Astrocyte of the hippocampus (primary cell): Measurements from ENCODE around the gene ACOT7.

ENCODE experiments used
- DNase-seq: peaks from one replicate; pipeline ENCODE4 v3.0.0; 2011; ENCODE audit warnings: low read depth, low spot score

Gene ACOT7

DNA sequence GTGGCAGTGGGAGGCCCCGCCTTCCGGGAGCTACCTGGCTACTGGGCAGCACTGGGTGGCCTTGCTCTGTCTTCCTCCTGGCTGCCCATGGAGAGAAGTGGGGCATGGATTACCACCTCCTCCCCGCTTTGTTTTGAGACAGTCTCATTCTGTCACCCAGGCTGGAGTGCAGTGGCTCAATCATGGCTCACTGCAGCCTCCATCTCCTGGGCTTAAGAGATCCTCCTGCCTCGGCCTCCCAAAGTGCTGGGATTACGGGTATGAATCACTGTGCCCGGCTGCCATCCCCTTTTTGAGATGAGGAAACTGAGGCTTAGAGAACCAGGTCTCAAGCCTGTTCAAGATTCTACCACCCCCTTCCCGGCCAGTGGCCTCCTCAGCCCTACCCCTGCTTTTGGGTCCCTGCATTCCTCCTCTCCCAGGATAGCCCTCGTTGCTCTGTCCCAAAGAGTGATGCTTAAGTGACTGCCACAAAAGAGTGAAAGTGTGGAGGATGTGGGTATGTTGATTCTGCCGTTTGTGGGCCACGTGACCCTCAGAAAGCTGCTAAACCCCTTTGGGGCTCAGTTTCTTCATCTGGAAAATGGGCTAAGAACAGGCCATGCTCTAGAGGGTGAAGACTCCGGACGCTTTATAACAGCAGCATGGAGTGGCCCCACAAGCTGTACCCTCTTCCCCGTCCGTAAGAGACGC is 141.7 kb downstream of the ACOT7 start:
- DNase-seq = no peak

DNA sequence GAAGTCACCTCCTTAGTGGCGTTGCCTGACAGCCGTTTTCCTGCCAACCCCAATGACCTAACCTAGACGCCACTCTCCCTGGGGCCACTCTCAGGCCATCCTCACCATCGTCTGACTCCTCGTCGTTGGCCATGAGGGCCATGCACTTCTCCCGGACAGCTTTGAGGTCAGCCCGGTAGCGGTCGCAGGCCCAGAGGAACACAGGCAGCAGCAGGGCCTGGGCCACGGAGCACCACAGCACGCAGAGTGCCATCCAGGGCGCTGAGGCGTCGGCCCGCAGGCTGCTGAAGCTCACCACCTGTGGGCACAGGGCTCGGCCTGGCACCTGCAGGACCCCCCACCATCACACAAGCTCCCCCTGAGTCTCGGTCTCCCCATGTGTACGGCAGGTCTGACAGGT is 142.3 kb downstream of the ACOT7 start:
- DNase-seq = no peak

DNA sequence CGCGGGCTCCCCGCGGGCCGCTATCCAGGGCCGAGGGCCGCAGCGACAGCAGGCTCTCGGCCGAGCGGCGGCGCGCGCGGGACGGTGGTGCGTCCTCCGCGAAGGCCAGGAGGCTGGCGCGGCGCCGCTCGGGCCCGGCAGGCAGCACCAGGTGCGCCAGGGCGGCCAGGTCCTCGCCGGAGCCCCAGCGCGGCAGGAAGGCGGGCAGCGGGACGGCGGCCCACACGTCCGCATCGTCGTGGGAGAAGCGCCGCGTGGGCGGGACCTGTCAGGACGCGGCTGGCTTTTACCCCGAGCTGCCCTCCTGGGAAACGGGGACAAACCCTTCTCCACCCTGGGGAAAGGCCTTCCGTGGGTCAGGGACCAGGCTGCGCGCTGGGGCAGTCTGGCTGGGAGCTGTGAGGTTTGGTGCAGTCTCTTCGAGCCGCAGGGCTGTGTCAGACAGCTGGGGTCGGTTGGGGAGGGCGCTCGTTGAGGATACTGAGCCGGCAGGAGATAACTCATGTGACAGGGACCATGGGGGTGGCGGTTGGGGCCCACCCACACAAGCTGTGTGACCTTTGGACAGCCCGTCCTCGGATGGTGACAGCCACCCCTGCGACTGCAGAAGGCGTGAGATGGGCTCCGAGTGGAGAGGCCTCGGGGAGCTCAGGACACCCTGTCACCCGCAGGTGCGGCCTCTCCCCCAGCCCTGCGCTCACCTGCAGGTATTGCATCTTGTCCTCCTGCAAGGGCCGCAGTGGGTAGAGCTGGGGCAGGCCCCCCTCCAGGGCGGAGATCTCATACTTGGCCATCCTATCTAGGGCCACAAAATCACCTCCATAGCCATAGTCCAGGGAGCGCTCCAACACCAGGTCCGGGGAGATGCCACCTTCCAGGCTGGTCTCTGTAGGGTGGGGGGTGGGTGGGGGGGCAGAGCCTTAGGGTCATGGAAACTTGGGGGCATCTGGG is 143.6 kb downstream of the ACOT7 start:
- DNase-seq = no peak

DNA sequence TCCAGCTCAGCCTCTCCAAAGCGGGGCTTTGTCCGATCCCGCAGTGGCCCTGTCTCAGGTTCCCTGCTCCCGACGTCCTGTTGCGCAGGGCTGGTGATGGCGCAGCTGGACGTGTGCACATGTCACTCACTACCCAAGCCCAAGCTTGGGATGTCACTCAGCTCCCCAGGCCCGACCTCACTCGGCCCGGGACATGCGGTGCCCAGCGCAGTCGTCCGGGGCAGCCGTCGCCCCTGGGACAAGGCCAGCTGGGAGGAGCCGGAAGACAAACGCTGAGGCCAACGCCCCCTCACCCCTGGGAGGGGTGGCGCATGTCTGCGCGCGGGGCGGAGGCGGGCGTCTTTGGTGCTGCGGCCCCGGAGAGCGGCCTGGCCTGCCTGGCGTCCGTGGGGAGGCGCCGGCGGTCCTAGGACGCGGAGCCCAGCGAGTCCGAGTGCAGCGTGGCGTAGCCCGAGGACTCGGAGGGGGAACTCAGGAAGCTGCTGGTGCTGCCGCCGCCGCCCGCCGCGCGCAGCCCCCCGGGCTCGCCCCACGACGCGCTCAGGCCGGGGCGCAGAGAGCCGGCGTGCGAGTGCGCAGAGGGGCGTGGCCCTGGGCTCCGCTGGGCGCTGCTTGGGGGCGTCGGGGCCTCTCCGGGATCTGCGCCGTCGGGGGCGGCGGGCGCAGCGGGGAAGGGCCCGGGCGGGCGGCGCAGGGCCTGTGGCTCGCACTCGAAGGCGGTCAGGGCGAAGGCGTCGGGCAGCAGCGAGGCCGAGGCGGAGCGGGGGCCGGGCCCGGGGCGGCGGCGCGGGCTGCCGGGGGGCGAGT is 144.4 kb downstream of the ACOT7 start:
- DNase-seq = peak; percentile 60

DNA sequence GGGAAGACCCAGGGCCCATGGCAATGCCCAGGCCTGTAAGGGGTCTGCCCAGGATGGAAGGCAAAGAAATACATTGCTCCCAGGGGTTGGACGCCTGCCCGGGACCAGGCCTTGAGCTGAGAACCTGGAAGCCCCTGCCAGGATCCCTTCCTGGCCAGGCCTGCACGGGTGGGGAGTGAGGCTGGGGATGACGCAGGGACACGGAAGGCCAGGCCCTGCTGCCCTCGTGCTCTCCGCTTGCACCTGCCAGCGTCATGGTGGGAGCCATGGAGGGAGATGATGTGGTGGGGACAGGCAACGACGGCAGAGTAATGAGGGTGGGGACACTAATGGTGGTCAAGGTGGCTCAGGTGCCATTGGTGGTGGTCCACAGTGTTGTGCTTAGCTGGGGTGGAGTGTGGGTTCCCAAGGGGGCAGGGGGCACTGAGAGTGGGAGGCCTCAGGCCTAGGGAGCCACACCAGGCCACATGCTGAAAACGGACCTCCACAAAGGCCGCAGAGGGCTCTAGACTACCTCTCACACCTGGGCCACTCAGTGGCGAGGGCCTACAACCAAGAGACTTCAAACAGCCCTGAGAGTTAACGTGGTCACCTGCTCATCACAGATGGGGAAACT is 145.3 kb downstream of the ACOT7 start:
- DNase-seq = no peak

DNA sequence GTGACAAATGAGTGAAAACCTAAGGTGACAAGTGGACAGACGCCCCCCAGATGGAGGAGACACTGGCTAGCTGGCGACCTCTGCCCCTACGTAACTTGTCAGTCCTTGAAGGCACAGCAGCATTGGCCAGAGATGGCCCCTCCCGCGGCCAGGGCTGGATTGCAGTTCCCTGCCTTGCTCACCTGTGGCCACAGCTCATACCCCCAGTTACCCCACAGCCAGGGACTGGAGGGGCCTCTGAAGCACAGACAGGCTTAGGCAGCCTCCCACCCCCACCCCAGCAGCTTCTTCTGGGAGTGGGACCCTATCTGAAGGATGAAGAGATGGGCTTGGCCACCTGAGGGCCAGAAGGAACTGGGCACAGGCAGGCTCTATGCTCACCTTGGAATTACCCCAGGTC is 145.9 kb downstream of the ACOT7 start:
- no peak for DNase-seq

DNA sequence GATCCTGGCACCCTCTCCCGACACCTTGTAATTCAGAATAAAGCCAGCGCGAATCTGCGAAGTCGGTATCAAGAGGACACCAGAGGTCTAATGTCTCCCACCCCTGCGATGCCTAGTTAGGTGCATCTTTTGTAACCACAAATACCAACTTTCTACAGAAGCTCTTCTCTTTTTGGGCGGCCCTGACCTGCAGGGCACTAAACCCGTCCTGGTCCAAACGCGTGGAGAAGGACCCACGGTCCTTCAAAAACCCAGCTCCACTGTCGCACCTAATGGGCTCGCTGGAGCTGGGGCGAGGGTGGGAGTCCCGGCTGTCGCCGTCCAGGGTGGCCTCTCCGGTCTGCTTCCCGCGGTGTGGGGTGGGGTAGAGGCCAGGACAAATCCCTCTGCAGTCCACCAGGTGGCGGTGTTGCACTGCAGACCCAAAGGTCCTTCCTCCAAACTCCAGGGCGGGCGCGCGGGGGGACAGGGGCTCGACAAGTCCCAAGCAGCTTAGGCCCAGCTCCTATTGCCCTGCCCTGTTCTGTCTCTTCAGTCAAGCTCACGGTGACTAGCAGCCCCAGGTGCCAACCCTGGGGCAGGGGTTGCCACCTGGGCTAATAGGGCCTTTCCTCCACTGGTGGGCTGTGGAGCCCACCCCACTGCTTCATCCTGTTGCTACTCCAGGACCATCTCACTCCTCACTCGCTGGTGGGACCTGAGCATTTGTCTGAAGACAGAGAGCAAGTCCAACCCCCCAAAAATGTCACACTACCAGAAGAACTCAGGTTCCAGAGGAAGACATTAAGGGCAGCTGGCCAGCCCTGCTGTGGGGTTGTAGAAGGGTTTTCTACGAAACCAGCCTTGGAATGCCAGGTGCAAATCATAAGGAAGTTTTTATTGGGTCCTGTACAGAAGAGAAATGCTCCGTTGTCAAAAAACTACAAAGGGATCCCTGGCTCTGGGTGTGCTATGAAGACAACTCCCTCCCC is 146.8 kb downstream of the ACOT7 start:
- peak; percentile 88 for DNase-seq

DNA sequence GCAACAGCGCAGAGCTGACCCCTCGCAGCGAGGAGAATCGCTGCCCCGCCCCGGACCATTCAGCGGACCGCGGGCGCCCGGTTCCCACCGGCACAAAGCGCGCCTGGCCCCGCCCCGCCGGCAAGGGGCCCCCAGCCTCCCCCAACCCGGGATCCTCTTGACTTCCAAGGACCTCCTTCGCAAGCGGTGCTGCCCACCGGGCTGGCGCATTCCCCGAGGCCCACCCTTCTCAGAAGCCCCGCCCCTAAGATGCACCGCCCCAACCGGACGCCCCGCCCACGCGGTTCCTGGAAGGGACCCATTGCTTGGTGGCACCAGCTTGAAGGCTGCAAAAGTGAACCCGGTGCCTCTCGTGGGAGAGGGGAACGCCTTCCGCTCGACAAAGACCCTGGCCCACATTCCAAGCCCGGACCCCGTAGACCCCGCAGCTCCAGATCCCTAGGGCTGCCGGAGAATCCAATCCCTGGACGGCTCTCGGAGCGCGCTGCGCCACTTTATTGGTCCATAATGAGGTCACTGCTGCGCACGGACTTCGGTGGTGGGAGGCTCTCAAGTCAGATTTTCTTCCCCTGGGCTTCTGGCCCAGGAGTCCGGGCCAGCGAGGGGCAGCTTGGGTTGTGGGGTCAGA is 147.6 kb downstream of the ACOT7 start:
- DNase-seq = no peak

DNA sequence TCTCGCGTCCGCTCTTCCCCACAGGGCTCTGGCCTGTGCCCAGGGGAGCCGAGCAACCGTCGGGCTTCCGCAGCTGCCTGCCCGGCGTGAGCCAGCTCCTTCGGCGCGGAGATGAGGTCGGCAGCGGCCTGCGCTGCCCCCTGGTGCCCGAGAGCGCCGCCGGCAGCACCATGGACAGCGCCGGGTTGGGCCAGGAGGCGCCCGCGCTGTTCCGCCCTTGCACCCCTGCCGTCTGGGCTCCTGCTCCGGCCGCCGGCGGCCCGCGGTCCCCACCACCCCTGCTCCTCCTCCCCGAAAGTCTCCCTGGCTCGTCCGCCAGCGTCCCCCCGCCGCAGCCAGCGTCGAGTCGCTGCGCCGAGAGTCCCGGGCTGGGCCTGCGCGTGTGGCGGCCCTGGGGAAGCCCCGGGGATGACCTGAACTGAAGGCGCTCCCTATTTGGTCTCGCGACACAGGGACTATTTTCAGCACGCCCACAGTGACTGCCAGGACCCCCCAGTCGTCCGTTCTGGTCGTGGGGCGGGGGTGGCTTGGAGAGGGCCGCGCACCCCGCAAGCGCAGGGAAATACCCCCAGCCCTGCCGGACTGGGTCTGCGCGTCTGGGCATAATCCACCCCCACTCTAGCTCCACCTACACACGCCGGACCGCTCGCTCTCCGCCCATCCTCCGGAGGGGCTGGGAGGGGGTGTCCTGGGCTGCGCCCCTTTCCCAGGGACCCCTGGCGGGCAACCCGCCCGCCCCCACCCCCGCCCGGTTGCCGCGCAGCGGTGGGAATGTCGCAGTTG is 148.3 kb downstream of the ACOT7 start:
- DNase-seq = peak; percentile 96

DNA sequence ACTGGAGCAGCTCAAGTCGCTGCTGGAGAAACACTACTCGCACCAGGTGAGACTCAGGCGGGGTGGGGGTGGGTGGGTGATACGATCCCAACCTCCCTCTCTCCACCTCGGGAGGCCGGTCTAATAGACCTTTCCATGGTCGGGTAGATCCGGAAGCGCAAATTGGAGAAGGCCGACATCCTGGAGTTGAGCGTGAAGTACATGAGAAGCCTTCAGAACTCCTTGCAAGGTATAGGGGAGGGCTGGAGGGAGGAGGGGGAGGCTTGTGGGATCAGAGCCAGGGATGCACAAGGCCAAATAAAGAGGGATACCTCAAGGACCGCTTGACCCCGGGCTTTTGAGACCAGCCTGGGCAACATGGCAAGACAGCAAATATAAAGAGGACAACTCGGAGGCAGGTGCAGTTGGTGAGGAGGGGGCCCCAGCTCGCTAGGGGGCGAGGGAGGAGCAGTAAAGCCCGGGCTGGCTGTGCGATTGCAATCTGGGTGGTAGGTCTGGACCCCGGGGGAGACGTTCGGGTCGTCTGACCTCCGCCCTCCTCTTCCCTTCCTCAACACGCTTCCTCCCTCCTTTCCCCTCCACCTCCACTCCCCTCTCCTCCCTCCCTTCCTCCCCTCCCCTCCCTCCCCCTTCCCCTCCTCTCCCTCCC is 149.0 kb downstream of the ACOT7 start:
- no peak for DNase-seq

DNA sequence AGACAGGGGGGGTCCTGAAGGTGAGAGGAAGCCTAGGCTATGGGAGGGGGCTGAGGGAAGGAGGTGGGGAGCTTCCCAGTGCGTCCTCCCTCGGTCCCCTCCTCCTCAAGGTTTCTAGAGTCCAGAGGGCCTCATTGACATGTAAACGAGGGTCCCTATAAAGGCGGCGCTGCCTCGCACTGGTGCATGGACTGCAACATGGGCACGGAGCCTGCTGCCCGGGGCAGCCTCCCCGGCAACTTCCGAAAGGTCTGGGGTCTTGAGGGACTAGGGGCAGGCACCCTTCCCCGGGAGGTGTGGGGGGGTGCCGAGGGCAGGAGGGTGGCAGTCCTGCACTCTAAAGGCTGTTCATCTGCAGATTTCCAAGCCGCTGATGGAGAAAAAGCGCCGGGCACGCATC is 149.6 kb downstream of the ACOT7 start, which contains the start of gene HES3:
TSS of gene HES3 (plus strand) at position 187 of the 400 bp plus-strand sequence. CDS start at position 374, 187 bp downstream.
- DNase-seq = no peak

DNA sequence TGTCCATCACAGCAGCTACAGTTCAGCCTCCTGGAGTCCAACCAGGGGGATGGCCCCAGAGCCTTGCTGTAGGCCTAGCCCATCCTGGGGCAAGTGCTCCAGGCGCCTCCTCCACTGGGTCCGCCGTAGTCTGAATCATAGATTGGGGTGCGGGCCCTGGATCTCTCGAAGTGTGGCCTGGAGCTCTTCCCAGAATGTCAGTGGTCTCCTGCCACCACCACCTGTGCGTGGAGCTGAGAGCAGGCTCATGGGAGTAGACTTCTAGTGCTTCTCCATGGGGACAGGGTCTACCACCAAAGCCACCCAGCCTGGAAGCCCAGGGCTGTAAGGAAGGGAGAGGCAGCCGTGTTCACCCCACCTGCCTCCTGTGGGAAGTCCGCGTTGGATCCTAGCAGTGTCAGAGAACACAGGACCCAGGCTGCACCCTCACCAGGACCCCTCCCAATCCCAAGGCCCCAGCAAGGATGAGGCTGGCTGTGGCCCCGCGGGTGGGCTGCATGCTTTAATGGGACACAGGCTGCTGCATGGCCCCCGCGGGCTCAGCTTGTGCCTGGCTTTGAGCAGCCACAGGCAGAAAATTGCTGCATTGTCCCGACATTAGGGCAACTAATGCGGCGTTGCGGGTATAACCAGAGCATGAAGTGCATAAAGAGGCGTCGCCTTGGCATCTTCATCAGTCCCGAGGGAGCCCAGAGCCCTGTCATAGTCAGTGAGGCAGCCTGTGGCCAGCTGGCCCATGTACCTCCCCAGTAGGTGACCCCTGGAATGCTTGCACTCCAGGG is 150.3 kb downstream of the ACOT7 start:
- no peak for DNase-seq

DNA sequence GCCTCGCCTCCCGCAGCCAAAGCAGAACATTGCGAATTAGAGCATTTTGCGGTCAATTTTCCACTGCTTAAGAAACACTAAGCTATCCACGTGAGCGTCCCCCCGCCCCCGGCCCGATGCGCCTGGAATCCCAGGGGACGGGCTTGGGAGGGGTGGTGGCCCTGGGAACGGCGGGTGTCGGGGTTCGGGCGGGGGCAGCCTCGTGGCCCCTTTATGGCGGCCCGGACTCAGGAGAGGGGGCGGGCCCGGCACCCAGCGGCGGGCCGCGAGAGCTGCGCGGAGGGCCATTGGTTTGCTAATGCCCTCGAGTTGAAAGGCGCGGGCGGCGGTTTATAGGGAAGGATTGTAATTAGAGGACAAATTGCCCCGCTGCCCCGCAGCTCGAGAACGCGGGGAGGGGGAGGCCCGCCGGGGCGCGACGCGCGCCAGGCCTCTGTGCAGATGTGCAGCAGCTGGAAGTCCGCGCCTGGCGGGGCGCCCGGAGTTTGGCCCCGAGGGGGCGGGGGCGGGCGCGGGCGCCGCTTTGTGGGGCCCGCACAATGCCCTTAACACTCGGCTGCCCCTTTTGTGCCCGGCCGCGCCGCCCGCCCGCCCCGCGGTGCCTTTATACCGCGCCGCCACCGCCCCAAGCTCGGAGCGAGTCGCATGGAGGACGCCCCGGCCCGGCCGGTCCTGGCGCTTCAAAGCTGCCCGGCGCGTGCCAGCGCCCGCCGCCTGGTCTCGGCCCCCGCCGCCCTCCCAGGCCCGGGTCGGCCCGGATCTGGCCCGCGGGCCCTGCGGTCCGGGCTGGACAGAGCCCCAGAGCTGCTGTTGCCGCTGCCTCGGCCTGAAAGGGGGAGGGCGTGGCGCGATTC is 151.5 kb downstream of the ACOT7 start:
- no peak for DNase-seq

DNA sequence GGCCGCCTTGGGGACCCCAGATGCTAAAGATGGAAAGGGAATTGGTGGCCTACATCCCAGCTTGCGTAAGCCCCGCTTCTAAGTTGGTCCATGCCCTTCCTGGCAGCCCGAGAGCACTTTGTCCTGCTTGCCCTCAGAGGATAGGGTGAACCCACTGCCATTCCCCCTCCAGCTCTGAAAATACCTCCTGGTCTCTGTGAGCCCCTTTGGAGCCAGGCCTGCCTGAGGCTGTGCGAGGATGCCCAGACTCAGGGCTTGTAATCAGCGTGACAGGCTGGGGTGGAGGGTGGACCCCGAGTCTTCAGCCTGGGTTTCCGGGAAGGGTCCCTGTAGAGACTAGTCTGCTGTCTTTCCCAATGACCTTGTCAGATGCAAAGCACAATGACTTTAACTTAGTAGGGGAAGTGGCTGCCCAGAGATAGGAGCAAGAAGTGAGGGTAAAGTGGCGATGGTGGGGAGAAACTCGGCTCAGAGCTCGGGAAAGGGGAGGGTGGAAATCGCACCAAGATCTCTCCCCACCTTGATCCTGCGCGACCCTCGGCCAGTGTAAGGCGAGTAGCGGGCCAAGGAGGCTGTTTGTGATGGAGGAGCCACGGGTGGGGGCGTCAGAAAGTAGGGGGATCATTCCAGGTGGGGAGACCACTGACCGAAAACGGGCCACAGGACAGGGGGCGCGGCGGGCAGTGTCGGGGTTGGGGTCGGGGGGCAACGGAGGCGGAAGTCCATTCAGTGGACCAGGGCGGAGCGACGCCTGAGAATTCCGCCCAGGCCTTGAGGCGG is 152.3 kb downstream of the ACOT7 start:
- DNase-seq = no peak

DNA sequence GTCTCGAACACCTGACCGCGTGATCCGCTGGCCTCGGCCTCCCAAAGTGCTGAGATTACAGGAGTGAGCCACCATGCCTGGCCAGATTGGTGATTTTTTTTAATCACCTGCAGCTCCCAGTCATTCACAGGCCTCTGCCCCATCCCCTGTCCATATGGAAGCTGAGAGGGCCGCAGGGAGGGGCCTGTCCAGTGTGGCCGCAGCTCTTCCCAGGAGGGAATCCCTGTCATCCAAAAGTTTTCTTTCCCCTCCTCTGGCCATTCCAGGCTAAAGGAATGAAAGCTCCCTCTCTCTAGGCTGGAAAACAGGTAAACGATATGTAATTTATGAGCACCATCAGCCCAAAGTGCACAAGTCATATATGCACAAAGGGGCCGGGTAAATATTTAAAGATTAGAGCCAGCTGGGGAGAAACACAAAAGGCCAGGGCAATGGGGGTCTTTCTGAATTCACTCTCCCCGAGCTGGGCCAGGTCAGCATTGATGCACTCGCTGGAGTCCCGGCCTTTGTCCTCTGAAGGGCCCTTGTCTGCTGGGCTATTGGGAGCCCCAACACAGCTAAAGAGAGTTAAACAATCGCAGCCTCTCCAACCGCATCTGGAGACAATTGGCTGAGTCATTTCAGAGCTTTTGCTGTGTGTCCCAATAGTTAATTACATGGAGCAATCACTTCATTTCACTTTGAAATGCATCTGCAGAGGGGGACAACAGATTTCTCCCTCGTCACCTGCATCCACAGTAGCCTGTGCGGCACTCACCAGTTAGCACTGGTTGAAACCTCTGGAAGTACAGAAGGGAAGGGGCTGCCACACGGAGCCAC is 153.4 kb downstream of the ACOT7 start:
- DNase-seq = no peak
